B cell (primary cell): ENCODE results near the gene DISP1. TPM values are rescaled to one million over a fixed set of nuclear protein-coding genes. Genes with fewer than 3 reads are reported as not detected.
A peak's percentile ranks its signal among the peaks of the same experiment; 100 is the strongest.

Source experiments
- ATAC-seq: fragments of 200-7000 bp; cut with Tn5 transposase; one replicate; pipeline ENCODE4 v1.10.0; 2021; ENCODE audit warnings: low read depth, mild to moderate bottlenecking, moderate number of reproducible peaks, moderate library complexity
- CTCF ChIA-PET: fragments of 350-600 bp; sonication (Branson Sonifier 250); formaldehyde crosslinking; loops from one replicate; lab custom pipeline; 2021; ENCODE audit warnings: antibody characterized with exemption, inconsistent platforms; lab: Charles Lee
- POLR2A ChIA-PET: fragments of 350-600 bp; sonication (Branson Sonifier 250); formaldehyde crosslinking; loops from one replicate; lab custom pipeline; 2021; ENCODE audit warnings: antibody characterized with exemption; lab: Charles Lee
- DNase-seq: peaks from one replicate; pipeline ENCODE4 v3.0.0; 2013
- H2AFZ ChIP-seq: 2 replicates; pipeline ENCODE4 v1.6.1; 2012; ENCODE audit warnings: mild to moderate bottlenecking, low read depth, low read length; ENCODE audit not compliant: insufficient read depth, poor library complexity, severe bottlenecking
- H3K27ac ChIP-seq, 2 donors: 1 replicate in 1 of 2; 2 replicates in 1 of 2; pipeline ENCODE4 v1.5.1; 2012 to 2013; ENCODE audit warnings: low read length in 2 of 2, mild to moderate bottlenecking in 2 of 2, moderate library complexity in 1 of 2
- H3K27me3 ChIP-seq, 4 experiments: fragments of 200-600 bp in 1 of 4; sonication (generic) in 1 of 4; replicated peaks in 1 of 4; 1 replicate in 2 of 4; 2 replicates in 2 of 4; pipeline versions ENCODE4 v1.6.1 to v1.7.0; 2013 to 2016; ENCODE audit warnings: low read length in 3 of 4, mild to moderate bottlenecking in 2 of 4, mixed read lengths in 1 of 4, moderate library complexity in 1 of 4; ENCODE audit not compliant: insufficient read depth in 4 of 4, control insufficient read depth in 3 of 4; ENCODE audit errors: control extremely low read depth in 1 of 4
- H3K36me3 ChIP-seq, 2 experiments: replicated peaks in 1 of 2; 1 replicate in 1 of 2; 2 replicates in 1 of 2; pipeline versions ENCODE4 v1.6.1 to v1.7.1; 2013; ENCODE audit warnings: low read length in 1 of 2; ENCODE audit not compliant: insufficient read depth in 2 of 2, control insufficient read depth in 1 of 2; ENCODE audit errors: control extremely low read depth in 1 of 2, extremely low read depth in 1 of 2
- H3K4me1 ChIP-seq, 2 donors: fragments of 200-600 bp in 1 of 2; sonication (generic) in 1 of 2; 1 replicate in 1 of 2; 2 replicates in 1 of 2; pipeline versions ENCODE4 v1.5.1 to v1.6.1; 2013 to 2017; ENCODE audit warnings: low read length in 2 of 2; ENCODE audit not compliant: control insufficient read depth in 2 of 2, insufficient read depth in 2 of 2
- H3K4me2 ChIP-seq: replicated peaks from 2 replicates; pipeline ENCODE3; 2012; ENCODE audit warnings: mild to moderate bottlenecking, low read depth, low read length; ENCODE audit not compliant: poor library complexity, severe bottlenecking
- H3K4me3 ChIP-seq, 5 experiments: fragments of 200-600 bp in 1 of 5; sonication (generic) in 1 of 5; 1 replicate in 3 of 5; 2 replicates in 2 of 5; pipeline versions ENCODE4 v1.5.1 to v1.7.0; 2011 to 2016; ENCODE audit warnings: low read length in 4 of 5, mild to moderate bottlenecking in 4 of 5, low read depth in 2 of 5, control low read depth in 1 of 5, moderate library complexity in 1 of 5; ENCODE audit not compliant: insufficient read depth in 1 of 5; ENCODE audit errors: control extremely low read depth in 1 of 5, extremely low read depth in 1 of 5
- H3K79me2 ChIP-seq: fragments of 200-600 bp; sonication (generic); one replicate; pipeline ENCODE4 v1.6.0; 2016; ENCODE audit warnings: low read length; ENCODE audit not compliant: control insufficient read depth, insufficient read depth
- H3K9ac ChIP-seq: fragments of 200-600 bp; sonication (generic); 2 replicates; pipeline ENCODE4 v1.6.1; 2017; ENCODE audit warnings: mild to moderate bottlenecking, low read length, moderate library complexity
- H3K9me3 ChIP-seq, 3 donors: one replicate each; pipeline versions ENCODE4 v1.6.1 to v1.7.1; 2013; ENCODE audit warnings: low read length in 2 of 3; ENCODE audit not compliant: control insufficient read depth in 2 of 3, insufficient read depth in 1 of 3; ENCODE audit errors: control extremely low read depth in 1 of 3
- H4K20me1 ChIP-seq: 2 replicates; pipeline ENCODE4 v1.6.0; 2012; ENCODE audit warnings: mild to moderate bottlenecking, low read length; ENCODE audit not compliant: insufficient read depth, control insufficient read depth, poor library complexity, severe bottlenecking
- H3K27ac Mint-ChIP-seq: one replicate; pipeline ENCODE4 v1.8.0; 2021; ENCODE audit warnings: mixed read lengths
- H3K27me3 Mint-ChIP-seq: one replicate; pipeline ENCODE4 v1.8.0; 2021; ENCODE audit warnings: mixed read lengths
- H3K4me1 Mint-ChIP-seq: one replicate; pipeline ENCODE4 v1.8.0; 2021; ENCODE audit warnings: mixed read lengths
- H3K4me3 Mint-ChIP-seq: one replicate; pipeline ENCODE4 v1.8.0; 2021; ENCODE audit warnings: mixed read lengths
- H3K9me3 Mint-ChIP-seq: one replicate; pipeline ENCODE4 v1.8.0; 2022; ENCODE audit warnings: mixed read lengths; ENCODE audit not compliant: insufficient read depth
- CTCF ChIP-seq: fragments of 200-600 bp; IDR thresholded peaks from one replicate; pipeline ENCODE4 v1.8.0; 2022; ENCODE audit warnings: antibody characterized with exemption, mild to moderate bottlenecking
- EZH2 ChIP-seq: IDR thresholded peaks from 2 replicates; pipeline ENCODE4 v1.6.1; 2012; ENCODE audit warnings: borderline replicate concordance, low read depth, mild to moderate bottlenecking, moderate library complexity, low read length; ENCODE audit not compliant: insufficient read depth, poor library complexity, severe bottlenecking
- WGBS: methylation state at CpG from one replicate; pipeline ENCODE4 v1.1.5; 2013; ENCODE audit warnings: missing lambda C conversion rate; ENCODE audit not compliant: insufficient coverage; 5-methylcytosine and 5-hydroxymethylcytosine counted together
- intact Hi-C: fragments of 100-400 bp; cut with micrococcal nuclease; formaldehyde crosslinking; loops from one replicate; pipeline ENCODE4 v1.10.0; 2022
- polyA plus RNA-seq: library from polyadenylated mRNA; depleted of rRNA; stranded (reverse); fragments of >200 nt; gene quantifications from 2 replicates; pipeline ENCODE4 v1.2.3, GENCODE V29; 2012
- total RNA-seq, 2 donors: library from RNA; stranded (reverse); fragments of 120-200 nt in 1 of 2; gene quantifications; 1 replicate in 1 of 2; 2 replicates in 1 of 2; pipeline versions ENCODE4 v1.2.3 to v1.2.4, GENCODE V29; 2013 to 2022

Gene DISP1
- total and polyA plus RNA-seq, 2 donors (not counting 1 experiment from before 2014, with no cell fraction given), result 6.6 to 12.0 TPM

- TF ChIP-seq EZH2, result no peak
- TF ChIP-seq CTCF, result no peak
- POLR2A ChIA-PET, result interaction anchor here (0.6 kb wide), 1 partner anchor 12 kb away, joined by 3 read pairs; no protein-coding TSS in a partner anchor
- no peak for ATAC-seq
Observed at GRCh38 chr1:222786121-222786520, 28.7 kb upstream of the DISP1 start.

GRCh38 chr1:222787729-222788128 is 27.1 kb upstream of the DISP1 start:
- no peak overlapping the region for H3K4me3 ChIP-seq
- H3K4me2 ChIP-seq, result no peak overlapping the region
- Mint-ChIP-seq H3K4me3 (peak overlapping the region; percentile 29), H3K27me3 (no peaks in the 10 kb centered on the region), H3K4me1 (peaks cover 67% of the 10 kb centered on the region), H3K27ac (peak overlapping the region; percentile 50), H3K9me3 (peaks cover 10% of the 10 kb centered on the region)
- no peaks in the 10 kb centered on the region for H3K27me3 ChIP-seq
- ATAC-seq (no peak), DNase-seq (no peak)
- H2AFZ ChIP-seq, result no peak overlapping the region
- no peaks in the 10 kb centered on the region for H3K36me3 ChIP-seq
- H3K9me3 ChIP-seq, result peaks cover 0 to 19% (median 15%) of the 10 kb centered on the region in 3 donors
- CTCF ChIA-PET, result interaction anchor here (0.7 to 1.4 kb wide), 9 partner anchors 11 to 1026 kb away, joined by 3 to 7 read pairs (median 4); no protein-coding TSS in a partner anchor
- WGBS, result 100% methylated on average over 2 of the region's 4 CpGs
- TF ChIP-seq CTCF, result no peak
- TF ChIP-seq EZH2, result no peak
- no peaks in the 10 kb centered on the region for H4K20me1 ChIP-seq
- POLR2A ChIA-PET, result no interaction called here
- intact Hi-C loops, result loop anchor here (5.0 kb wide), 1 partner anchor 35 kb away; no protein-coding TSS in a partner anchor
- no peaks in the 10 kb centered on the region for H3K79me2 ChIP-seq
- H3K9ac ChIP-seq, result no peak overlapping the region
- H3K4me1 ChIP-seq, result peaks cover 20 to 25% of the 10 kb centered on the region in 2 donors
- H3K27ac ChIP-seq, result no peak overlapping the region

More at GRCh38 chr1:222786121-222786520, 28.7 kb upstream of the DISP1 start:
- H2AFZ ChIP-seq, result no peak overlapping the region
- H3K4me3 ChIP-seq, result no peak overlapping the region
- no peak overlapping the region for H3K9ac ChIP-seq
- CTCF ChIA-PET, result interaction anchor here (1.3 kb wide), 1 partner anchor 45 kb away, joined by 3 read pairs; no protein-coding TSS in a partner anchor
- H3K4me2 ChIP-seq, result no peak overlapping the region
- Mint-ChIP-seq H3K27ac (no peak overlapping the region), H3K4me3 (no peak overlapping the region), H3K4me1 (peaks cover 60% of the 10 kb centered on the region), H3K27me3 (no peaks in the 10 kb centered on the region), H3K9me3 (peaks cover 10% of the 10 kb centered on the region)
- H3K79me2 ChIP-seq, result no peaks in the 10 kb centered on the region
- WGBS, result no CpG with 5 or more reads among the region's 1 CpG
- H3K4me1 ChIP-seq, result peaks cover 17 to 21% of the 10 kb centered on the region in 2 donors
- peaks cover 0 to 18% (median 15%) of the 10 kb centered on the region in 3 donors for H3K9me3 ChIP-seq
- no peaks in the 10 kb centered on the region for H4K20me1 ChIP-seq
- no peak overlapping the region for H3K27ac ChIP-seq
- DNase-seq, result no peak
- no peaks in the 10 kb centered on the region for H3K36me3 ChIP-seq
- intact Hi-C loops, result loop anchor here (5.0 kb wide), 1 partner anchor 34 kb away; no protein-coding TSS in a partner anchor
- no peaks in the 10 kb centered on the region for H3K27me3 ChIP-seq
